ENCODE results near the gene IFT122. TPM values are rescaled to one million over a fixed set of nuclear protein-coding genes. Genes with fewer than 3 reads are reported as not detected.

The IFT122 gene
- total RNA-seq, 2 donors from 2014 or later, result 60.8 to 91.3 TPM

- Histone ChIP-seq H3K27me3 (replicated peaks; ENCODE audit: insufficient read depth) (no peaks in the 10 kb centered on the region), H3K27ac (no peak overlapping the region), H3K4me1 (replicated peaks) (no peaks in the 10 kb centered on the region), H3K9me3 (no peaks in the 10 kb centered on the region), H3K36me3 (no peaks in the 10 kb centered on the region), H3K4me3 (no peak overlapping the region)
- TF ChIP-seq POLR2A (IDR thresholded peaks at IDR 0.05), result no peak
- no peak for TF ChIP-seq POLR2AphosphoS5 (IDR thresholded peaks at IDR 0.05)
- no peak for TF ChIP-seq CTCF (IDR thresholded peaks at IDR 0.05)
- no peak for DNase-seq (ENCODE audit: low spot score)
- intact Hi-C loops (cut with DNase I), result no loop called here
- 85% methylated on average over 13 of the region's 13 CpGs for WGBS
Measured at GRCh38 chr3:129503471-129504291, 63.7 kb downstream of the IFT122 start.

- TF ChIP-seq CTCF (IDR thresholded peaks at IDR 0.05) (no peak), POLR2AphosphoS5 (IDR thresholded peaks at IDR 0.05) (no peak), POLR2A (IDR thresholded peaks at IDR 0.05) (no peak)
- Histone ChIP-seq H3K4me3 (no peak overlapping the region), H3K4me1 (replicated peaks) (no peaks in the 10 kb centered on the region), H3K9me3 (no peaks in the 10 kb centered on the region), H3K36me3 (no peaks in the 10 kb centered on the region), H3K27ac (no peak overlapping the region), H3K27me3 (replicated peaks; ENCODE audit: insufficient read depth) (no peaks in the 10 kb centered on the region)
- intact Hi-C loops (cut with DNase I), result no loop called here
- no peak for DNase-seq (ENCODE audit: low spot score)
- 81% methylated on average over 5 of the region's 5 CpGs for WGBS
Measured at GRCh38 chr3:129504471-129505100, 64.6 kb downstream of the IFT122 start.

GRCh38 chr3:129505341-129505740 is 65.3 kb downstream of the IFT122 start:
- Histone ChIP-seq H3K27ac (no peak overlapping the region), H3K36me3 (no peaks in the 10 kb centered on the region), H3K27me3 (replicated peaks; ENCODE audit: insufficient read depth) (no peaks in the 10 kb centered on the region), H3K4me1 (replicated peaks) (no peaks in the 10 kb centered on the region), H3K9me3 (no peaks in the 10 kb centered on the region), H3K4me3 (no peak overlapping the region)
- DNase-seq (ENCODE audit: low spot score), result no peak
- intact Hi-C loops (cut with DNase I), result no loop called here
- TF ChIP-seq POLR2AphosphoS5 (IDR thresholded peaks at IDR 0.05) (no peak), POLR2A (IDR thresholded peaks at IDR 0.05) (no peak), CTCF (IDR thresholded peaks at IDR 0.05) (no peak)
- WGBS, result 59% methylated on average over 6 of the region's 6 CpGs

- H3K4me3 ChIP-seq, result no peak overlapping the region
- no peak for DNase-seq (ENCODE audit: low spot score)
- H3K27me3 ChIP-seq (replicated peaks; ENCODE audit: insufficient read depth), result no peaks in the 10 kb centered on the region
- H3K4me1 ChIP-seq (replicated peaks), result no peaks in the 10 kb centered on the region
- H3K9me3 ChIP-seq, result no peaks in the 10 kb centered on the region
- H3K27ac ChIP-seq, result no peak overlapping the region
- intact Hi-C loops (cut with DNase I), result no loop called here
- no peaks in the 10 kb centered on the region for H3K36me3 ChIP-seq
- WGBS, result 54% methylated on average over 9 of the region's 9 CpGs
- no peak for TF ChIP-seq POLR2AphosphoS5 (IDR thresholded peaks at IDR 0.05)
- TF ChIP-seq CTCF (IDR thresholded peaks at IDR 0.05), result no peak
- TF ChIP-seq POLR2A (IDR thresholded peaks at IDR 0.05), result no peak
Measured at GRCh38 chr3:129506231-129506742, 66.3 kb downstream of the IFT122 start.
